ENCODE results near the gene C16orf92. TPM values are rescaled to one million over a fixed set of nuclear protein-coding genes. Genes with fewer than 3 reads are reported as not detected.

The C16orf92 gene
- total RNA-seq, 4 donors from 2014 or later, result not detected

- H3K27me3 ChIP-seq, result peaks cover 0 to 43% of the 10 kb centered on the region in 2 donors
- peaks cover 0 to 9% (median 8%) of the 10 kb centered on the region in 4 donors for H3K4me1 ChIP-seq
- 65 to 74% methylated on average over 16 of the region's 16 CpGs for WGBS, 2 donors
- no peaks in the 10 kb centered on the region for H3K9me3 ChIP-seq
- no peak for DNase-seq (ENCODE audit: low spot score in 2 of 2)
- no peak overlapping the region for H3K27ac ChIP-seq
- TF ChIP-seq POLR2A (IDR thresholded peaks at IDR 0.05) (no peak), EP300 (IDR thresholded peaks at IDR 0.05) (no peak), CTCF (IDR thresholded peaks at IDR 0.05) (no peak)
- no peak overlapping the region for H3K4me3 ChIP-seq
- no peaks in the 10 kb centered on the region for H3K36me3 ChIP-seq
These were observed 1.5 kb downstream of the C16orf92 start for GRCh38 chr16:30024451-30024850.

- H3K4me1 ChIP-seq, result peaks cover 0 to 9% (median 8%) of the 10 kb centered on the region in 4 donors
- no peaks in the 10 kb centered on the region for H3K36me3 ChIP-seq
- H3K27me3 ChIP-seq, result peaks cover 0 to 50% of the 10 kb centered on the region in 2 donors
- no peak overlapping the region for H3K27ac ChIP-seq
- no peak overlapping the region for H3K4me3 ChIP-seq
- 63 to 65% methylated on average over 20 of the region's 20 CpGs for WGBS, 2 donors
- no peaks in the 10 kb centered on the region for H3K9me3 ChIP-seq
- no peak for DNase-seq (ENCODE audit: low spot score in 2 of 2)
- TF ChIP-seq POLR2A (IDR thresholded peaks at IDR 0.05) (no peak), EP300 (IDR thresholded peaks at IDR 0.05) (no peak), CTCF (IDR thresholded peaks at IDR 0.05) (no peak)
These were observed 2.2 kb downstream of the C16orf92 start for GRCh38 chr16:30025156-30025555.

- H3K9me3 ChIP-seq, result no peaks in the 10 kb centered on the region
- H3K27me3 ChIP-seq, result peaks cover 0 to 55% of the 10 kb centered on the region in 2 donors
- no peak for DNase-seq (ENCODE audit: low spot score in 2 of 2)
- H3K36me3 ChIP-seq, result no peaks in the 10 kb centered on the region
- 71 to 83% methylated on average over 6 to 7 of the region's 7 CpGs for WGBS, 2 donors
- H3K27ac ChIP-seq, result no peak overlapping the region
- H3K4me1 ChIP-seq, result peaks cover 0 to 9% (median 8%) of the 10 kb centered on the region in 4 donors
- H3K4me3 ChIP-seq, result no peak overlapping the region
- TF ChIP-seq POLR2A (IDR thresholded peaks at IDR 0.05), result no peak
- TF ChIP-seq CTCF (IDR thresholded peaks at IDR 0.05), result no peak
- TF ChIP-seq EP300 (IDR thresholded peaks at IDR 0.05), result no peak
These were observed 2.6 kb downstream of the C16orf92 start for GRCh38 chr16:30025574-30025973.

GRCh38 chr16:30026449-30026848, 3.5 kb downstream of the C16orf92 start:
- Histone ChIP-seq H3K36me3 (no peaks in the 10 kb centered on the region), H3K4me3 (no peak overlapping the region), H3K4me1 (peaks cover 0 to 12% (median 8%) of the 10 kb centered on the region in 4 donors), H3K27me3 (peaks cover 0 to 63% of the 10 kb centered on the region in 2 donors), H3K27ac (no peak overlapping the region), H3K9me3 (no peaks in the 10 kb centered on the region)
- no peak for TF ChIP-seq CTCF (IDR thresholded peaks at IDR 0.05)
- no peak for TF ChIP-seq EP300 (IDR thresholded peaks at IDR 0.05)
- TF ChIP-seq POLR2A (IDR thresholded peaks at IDR 0.05), result no peak
- 86 to 91% methylated on average over 14 to 18 of the region's 18 CpGs for WGBS, 2 donors
- no peak for DNase-seq (ENCODE audit: low spot score in 2 of 2)

- Histone ChIP-seq H3K36me3 (no peaks in the 10 kb centered on the region), H3K27ac (no peak overlapping the region), H3K27me3 (peaks cover 0 to 77% of the 10 kb centered on the region in 2 donors), H3K9me3 (no peaks in the 10 kb centered on the region), H3K4me1 (peaks cover 0 to 8% (median 4%) of the 10 kb centered on the region in 4 donors), H3K4me3 (no peak overlapping the region)
- TF ChIP-seq POLR2A (IDR thresholded peaks at IDR 0.05) (no peak), EP300 (IDR thresholded peaks at IDR 0.05) (no peak), CTCF (IDR thresholded peaks at IDR 0.05) (no peak)
- no peak for DNase-seq (ENCODE audit: low spot score in 2 of 2)
- 36 to 41% methylated on average over 12 to 13 of the region's 13 CpGs for WGBS, 2 donors
These were observed 4.8 kb downstream of the C16orf92 start for GRCh38 chr16:30027588-30028437.
